ENCODE data around the gene ANKS4B. TPM values are rescaled to one million over a fixed set of nuclear protein-coding genes. Genes with fewer than 3 reads are reported as not detected.

ANKS4B gene
- total RNA-seq, 1 experiment from 2014 or later: 0.09 TPM

DNA sequence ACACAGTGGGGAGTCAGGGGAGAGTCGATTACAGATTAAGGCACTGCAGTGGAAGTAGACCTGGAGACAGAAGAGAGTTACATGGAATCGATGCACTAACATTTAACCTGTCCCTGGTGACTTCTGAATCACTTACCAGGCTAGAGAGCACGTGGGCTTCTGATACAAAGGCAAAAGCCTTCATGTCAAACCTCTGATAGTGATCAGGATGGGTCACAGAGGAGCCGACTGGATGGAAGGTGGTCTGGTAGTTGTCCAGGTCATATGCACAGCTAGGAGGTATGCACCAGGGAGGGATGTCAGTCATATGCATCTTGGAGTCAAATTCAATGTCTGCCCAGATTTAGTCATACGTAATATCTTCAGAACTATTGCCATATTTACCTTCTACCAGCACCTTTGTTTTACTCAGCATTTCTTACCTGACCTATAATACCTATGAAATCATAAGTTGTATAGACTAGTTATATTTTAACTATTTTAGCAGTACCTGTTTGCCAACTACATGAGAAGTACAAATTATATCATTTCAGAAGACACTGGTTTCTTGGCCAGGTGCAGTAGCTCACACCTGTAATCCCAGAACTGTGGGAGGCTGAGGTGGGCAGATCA is 33.8 kb upstream of the ANKS4B start:
- no peak overlapping the region for H4K8ac ChIP-seq (replicated peaks; ENCODE audit: insufficient read length, low read depth, low read length)
- H2AK5ac ChIP-seq (ENCODE audit: insufficient read length, low read length): no peak overlapping the region
- H3K18ac ChIP-seq (ENCODE audit: insufficient read length, low read depth, low read length): no peak overlapping the region
- TF ChIP-seq CTCF (conservative IDR thresholded peaks at IDR 0.05): no peak
- no peak overlapping the region for H3T11ph ChIP-seq (ENCODE audit: low read length)
- no peak overlapping the region for H3K56ac ChIP-seq (ENCODE audit: insufficient read length, low read depth, low read length)
- no peaks in the 10 kb centered on the region for H4K20me1 ChIP-seq (ENCODE audit: control insufficient read depth, insufficient read depth, insufficient read length)
- Mint-ChIP-seq H3K4me1 (peaks cover 0 to 3% of the 10 kb centered on the region in 2 experiments; a peak in 1 of 4 replicates), H3K36me3 (ENCODE audit: insufficient read depth in 1 of 3, low read depth in 3 of 3) (no peaks in the 10 kb centered on the region), H3K27ac (no peak overlapping the region; a peak in 1 of 7 replicates), H3K4me3 (no peak overlapping the region), H3K27me3 (ENCODE audit: low read depth) (peaks cover 3% of the 10 kb centered on the region), H3K9me3 (no peaks in the 10 kb centered on the region)
- no peaks in the 10 kb centered on the region for H3K27me3 ChIP-seq (ENCODE audit: insufficient read depth, low read length)
- no peak overlapping the region for H2BK15ac ChIP-seq (ENCODE audit: low read depth, low read length)
- H3K23ac ChIP-seq (ENCODE audit: insufficient read length, low read depth, low read length): no peak overlapping the region
- H3K79me2 ChIP-seq (ENCODE audit: insufficient read depth, low read length): no peaks in the 10 kb centered on the region
- no peak overlapping the region for H2BK120ac ChIP-seq (ENCODE audit: low read depth, low read length, poor library complexity, severe bottlenecking)
- H3K27ac ChIP-seq (ENCODE audit: insufficient read length, low read depth, low read length): no peak overlapping the region
- no peak overlapping the region for H3K4ac ChIP-seq (ENCODE audit: low read depth, low read length)
- no peak overlapping the region for H2BK5ac ChIP-seq (ENCODE audit: insufficient read length, low read length)
- no peak overlapping the region for H4K91ac ChIP-seq (ENCODE audit: insufficient read length, low read depth, low read length)
- H3K23me2 ChIP-seq (ENCODE audit: insufficient read length, low read depth, low read length, poor library complexity, severe bottlenecking): no peaks in the 10 kb centered on the region
- no peak overlapping the region for H3K9ac ChIP-seq (ENCODE audit: extremely low read depth, insufficient read length, low read length)
- H3K14ac ChIP-seq (ENCODE audit: insufficient read depth, low read length): no peak overlapping the region
- WGBS (ENCODE audit: extremely low coverage, insufficient read length, low lambda C conversion rate): no CpG with 5 or more reads among the region's 5 CpGs
- H3K9me3 ChIP-seq (ENCODE audit: control insufficient read depth, low read depth, low read length): no peaks in the 10 kb centered on the region
- H2BK12ac ChIP-seq (ENCODE audit: insufficient read length, low read depth, low read length): no peak overlapping the region
- H2AFZ ChIP-seq (ENCODE audit: low read length): no peak overlapping the region
- DNase-seq: no peak
- no peak overlapping the region for H3K4me2 ChIP-seq (ENCODE audit: insufficient read depth, insufficient read length, low read length)
- no peaks in the 10 kb centered on the region for H3K79me1 ChIP-seq (ENCODE audit: insufficient read depth, low read depth, low read length, poor library complexity, severe bottlenecking)
- no peak overlapping the region for H2BK20ac ChIP-seq (ENCODE audit: low read depth, low read length, poor library complexity, severe bottlenecking)
- H4K5ac ChIP-seq (ENCODE audit: insufficient read length, low read depth, low read length): no peak overlapping the region
- no peaks in the 10 kb centered on the region for H3K4me1 ChIP-seq (ENCODE audit: insufficient read depth, low read length)
